Gastrocnemius medialis (tissue), 4 donors: ENCODE data around the gene CSHL1. TPM values are rescaled to one million over a fixed set of nuclear protein-coding genes. Genes with fewer than 3 reads are reported as not detected.
"Not testable (repeated sequence)": the region's sequence is repeated elsewhere in the genome, so short reads cannot be mapped to it uniquely, and the experiment has no call there.

Experiments
- ATAC-seq, 2 donors: fragments of 150-250 bp; one replicate each; pipeline ENCODE4 v1.9.1; 2016
- DNase-seq, 2 donors: peaks; one replicate each; pipeline ENCODE4 v3.0.0-alpha.2; 2019
- H3K27ac ChIP-seq, 4 donors: fragments of 200-600 bp; sonication (generic); 1 replicate in 1 of 4; 2 replicates in 3 of 4; pipeline ENCODE4 v1.5.1; 2016 to 2018; ENCODE audit warnings: mild to moderate bottlenecking in 2 of 4, moderate library complexity in 1 of 4
- H3K27me3 ChIP-seq, 3 donors: fragments of 200-600 bp; sonication (generic) in 2 of 3; 1 replicate in 1 of 3; 2 replicates in 2 of 3; pipeline versions ENCODE4 v1.5.1 to v1.6.0; 2016 to 2019; ENCODE audit warnings: mild to moderate bottlenecking in 1 of 3, moderate library complexity in 1 of 3
- H3K36me3 ChIP-seq, 2 donors: fragments of 200-600 bp; sonication (generic) in 1 of 2; one replicate each; pipeline ENCODE4 v1.5.1; 2017 to 2018
- H3K4me1 ChIP-seq, 2 donors: fragments of 200-600 bp; sonication (generic) in 1 of 2; one replicate each; pipeline ENCODE4 v1.5.1; 2016 to 2017; ENCODE audit warnings: mild to moderate bottlenecking in 2 of 2
- H3K4me3 ChIP-seq, 4 donors: fragments of 200-600 bp; sonication (generic) in 3 of 4; 1 replicate in 1 of 4; 2 replicates in 3 of 4; pipeline ENCODE4 v1.5.1; 2016 to 2019; ENCODE audit warnings: mild to moderate bottlenecking in 2 of 4
- H3K9me3 ChIP-seq, 3 donors: fragments of 200-600 bp; sonication (generic) in 2 of 3; 1 replicate in 1 of 3; 2 replicates in 2 of 3; pipeline ENCODE4 v1.5.1; 2016 to 2019
- POLR2A ChIP-seq, 2 donors: fragments of 450-650 bp; IDR thresholded peaks; one replicate each; pipeline ENCODE4 v1.6.1; 2017; ENCODE audit warnings: antibody characterized with exemption in 2 of 2, mild to moderate bottlenecking in 2 of 2, moderate library complexity in 2 of 2
- in situ Hi-C, 4 donors: fragments of 200-750 bp; cut with MboI; loops; one replicate each; pipeline versions ENCODE4 v1.15.0 to v1.8.0; 2017; ENCODE audit warnings: low sequenced_read_pairs in 4 of 4
- intact Hi-C: fragments of 100-400 bp; cut with DNase I; formaldehyde crosslinking; loops from one replicate; pipeline ENCODE4 v1.15.1; 2023; ENCODE audit warnings: low total_unique reads
- total RNA-seq, 4 donors: library from RNA; depleted of rRNA; stranded (reverse); fragments of >200 nt; gene quantifications; one replicate each; pipeline versions ENCODE4 v1.1.0 to v1.2.3, GENCODE V29; 2016
- TF ChIP-seq, protein P1 (sequence below), 5 experiments: fragments of 450-650 bp in 3 of 5; fragments of 200-600 bp in 2 of 5; sonication (generic) in 2 of 5; IDR thresholded peaks in 4 of 5; conservative IDR thresholded peaks in 1 of 5; 1 replicate in 4 of 5; 2 replicates in 1 of 5; pipeline ENCODE4 v1.5.1; 2016 to 2019; ENCODE audit warnings: antibody characterized with exemption in 5 of 5, mild to moderate bottlenecking in 3 of 5, moderate library complexity in 3 of 5

CSHL1 gene
- total RNA-seq, 4 donors from 2014 or later: not detected

DNA sequence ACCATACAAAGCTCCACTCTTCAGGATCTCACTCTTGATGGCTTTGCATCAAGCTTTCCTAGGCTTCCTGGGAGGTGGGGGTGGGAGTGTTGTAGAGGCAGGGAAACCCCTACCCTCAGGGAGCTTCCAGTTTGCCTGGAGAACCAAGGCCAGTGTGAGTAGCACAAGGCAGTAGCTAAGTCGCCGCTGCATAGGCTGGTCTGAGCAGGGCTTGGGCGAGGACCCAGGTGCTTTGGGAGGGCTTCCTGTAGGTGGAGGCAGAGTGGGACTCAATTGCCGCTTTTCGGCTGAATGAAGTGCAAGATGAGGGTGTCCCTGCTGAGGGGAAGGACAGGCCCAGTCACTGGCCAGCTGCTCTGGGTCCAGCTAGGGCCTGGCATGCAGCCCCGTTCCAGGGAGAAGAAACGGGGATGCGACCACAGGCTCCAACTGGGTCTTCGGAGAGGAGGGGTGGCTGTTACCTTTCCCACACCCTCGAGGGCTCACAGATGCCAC is 17.2 kb upstream of the CSHL1 start:
- H3K36me3 ChIP-seq: no peaks in the 10 kb centered on the region
- ATAC-seq: no peak
- no peak for DNase-seq
- H3K9me3 ChIP-seq: no peaks in the 10 kb centered on the region
- H3K27ac ChIP-seq: no peak overlapping the region
- H3K27me3 ChIP-seq: no peaks in the 10 kb centered on the region
- peaks cover 13 to 21% of the 10 kb centered on the region in 2 donors for H3K4me1 ChIP-seq
- in situ Hi-C loops: loop anchor here in 2 of 4 donors (10.0 kb wide), 2 partner anchors 87 to 97 kb away; partner anchors contain the start of gene ICAM2 (in 1 of the 2)
- TF ChIP-seq, protein P1, sequence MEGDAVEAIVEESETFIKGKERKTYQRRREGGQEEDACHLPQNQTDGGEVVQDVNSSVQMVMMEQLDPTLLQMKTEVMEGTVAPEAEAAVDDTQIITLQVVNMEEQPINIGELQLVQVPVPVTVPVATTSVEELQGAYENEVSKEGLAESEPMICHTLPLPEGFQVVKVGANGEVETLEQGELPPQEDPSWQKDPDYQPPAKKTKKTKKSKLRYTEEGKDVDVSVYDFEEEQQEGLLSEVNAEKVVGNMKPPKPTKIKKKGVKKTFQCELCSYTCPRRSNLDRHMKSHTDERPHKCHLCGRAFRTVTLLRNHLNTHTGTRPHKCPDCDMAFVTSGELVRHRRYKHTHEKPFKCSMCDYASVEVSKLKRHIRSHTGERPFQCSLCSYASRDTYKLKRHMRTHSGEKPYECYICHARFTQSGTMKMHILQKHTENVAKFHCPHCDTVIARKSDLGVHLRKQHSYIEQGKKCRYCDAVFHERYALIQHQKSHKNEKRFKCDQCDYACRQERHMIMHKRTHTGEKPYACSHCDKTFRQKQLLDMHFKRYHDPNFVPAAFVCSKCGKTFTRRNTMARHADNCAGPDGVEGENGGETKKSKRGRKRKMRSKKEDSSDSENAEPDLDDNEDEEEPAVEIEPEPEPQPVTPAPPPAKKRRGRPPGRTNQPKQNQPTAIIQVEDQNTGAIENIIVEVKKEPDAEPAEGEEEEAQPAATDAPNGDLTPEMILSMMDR (IDR thresholded peaks at IDR 0.05 in 4 of 5, conservative IDR thresholded peaks at IDR 0.05 in 1 of 5): no peak
- TF ChIP-seq POLR2A (IDR thresholded peaks at IDR 0.05): no peak
- no peak overlapping the region for H3K4me3 ChIP-seq
- intact Hi-C loops: no loop called here

DNA sequence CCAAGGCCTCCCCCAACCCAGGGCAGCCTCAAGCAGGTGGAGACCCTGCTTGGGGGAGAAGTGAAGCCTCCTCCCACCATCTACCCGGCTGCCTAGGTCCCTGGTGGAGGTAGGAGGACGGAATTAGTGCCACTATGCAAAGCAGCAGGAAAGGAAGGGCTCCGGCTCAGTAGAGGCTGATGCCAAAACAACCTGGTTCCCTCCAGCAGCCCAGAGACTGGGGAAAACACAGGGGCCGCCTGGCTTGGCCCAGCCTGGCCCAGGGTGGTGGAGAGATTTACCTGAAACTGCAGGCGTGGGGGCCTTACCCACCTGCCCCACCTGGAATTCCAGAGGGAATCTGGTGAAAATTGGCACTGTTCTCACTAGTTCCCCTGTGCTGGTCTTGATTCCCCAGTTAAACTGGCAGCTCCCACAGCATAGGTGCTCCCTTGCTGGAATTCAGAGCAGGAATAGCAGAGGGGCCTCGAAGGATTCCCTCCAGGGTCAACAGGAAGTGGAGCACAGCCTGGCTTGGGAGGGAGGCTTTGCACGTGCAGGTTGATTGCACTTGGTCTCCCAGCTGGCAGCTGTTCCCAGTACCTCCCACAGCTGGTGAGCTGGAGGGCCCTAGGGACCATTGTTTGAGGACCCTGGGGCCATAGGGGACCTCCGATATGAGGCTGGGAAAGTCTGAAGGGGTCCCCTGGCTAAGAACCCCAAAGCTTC is 16.6 kb upstream of the CSHL1 start:
- H3K27ac ChIP-seq: no peak overlapping the region
- DNase-seq (no peak), ATAC-seq (no peak)
- intact Hi-C loops: no loop called here
- TF ChIP-seq, protein P1 (IDR thresholded peaks at IDR 0.05 in 4 of 5, conservative IDR thresholded peaks at IDR 0.05 in 1 of 5): no peak
- no peak for TF ChIP-seq POLR2A (IDR thresholded peaks at IDR 0.05)
- no peaks in the 10 kb centered on the region for H3K36me3 ChIP-seq
- H3K27me3 ChIP-seq: no peaks in the 10 kb centered on the region
- H3K4me1 ChIP-seq: peaks cover 13 to 21% of the 10 kb centered on the region in 2 donors
- H3K4me3 ChIP-seq: no peak overlapping the region
- H3K9me3 ChIP-seq: no peaks in the 10 kb centered on the region
- in situ Hi-C loops: loop anchor here in 2 of 4 donors (10.0 kb wide), 2 partner anchors 87 to 97 kb away; partner anchors contain the start of gene ICAM2 (in 1 of the 2)

DNA sequence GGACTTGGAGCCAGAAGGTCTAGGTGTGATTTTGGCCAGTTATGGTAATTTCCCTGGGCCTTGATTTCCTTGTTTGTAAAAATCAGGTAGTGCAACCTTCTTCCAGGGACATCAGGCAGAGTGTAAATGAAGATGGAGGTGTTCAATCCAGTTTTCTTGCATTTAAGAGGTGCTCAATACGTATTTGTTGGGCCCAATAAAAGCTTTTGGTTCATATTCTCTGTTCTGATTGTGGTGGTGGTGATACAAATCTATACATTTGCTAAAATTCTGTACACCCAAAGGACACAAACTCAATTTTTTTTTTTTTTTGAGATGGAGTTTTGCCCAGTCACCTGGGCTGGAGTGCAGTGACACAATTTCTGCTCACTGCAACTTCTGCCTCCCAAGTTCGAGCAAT is 15.1 kb upstream of the CSHL1 start:
- TF ChIP-seq, protein P1 (IDR thresholded peaks at IDR 0.05 in 4 of 5, conservative IDR thresholded peaks at IDR 0.05 in 1 of 5): no peak
- Histone ChIP-seq H3K4me1 (peaks cover 12 to 15% of the 10 kb centered on the region in 2 donors), H3K27ac (no peak overlapping the region), H3K36me3 (no peaks in the 10 kb centered on the region), H3K4me3 (no peak overlapping the region), H3K27me3 (no peaks in the 10 kb centered on the region), H3K9me3 (no peaks in the 10 kb centered on the region)
- intact Hi-C loops: no loop called here
- ATAC-seq (no peak), DNase-seq (no peak)
- in situ Hi-C loops: loop anchor here in 2 of 4 donors (10.0 kb wide), 2 partner anchors 89 to 99 kb away; partner anchors contain the start of gene ICAM2 (in 1 of the 2)

- peaks cover 7 to 10% of the 10 kb centered on the region in 2 donors for H3K4me1 ChIP-seq
- TF ChIP-seq, protein P1 (IDR thresholded peaks at IDR 0.05 in 4 of 5, conservative IDR thresholded peaks at IDR 0.05 in 1 of 5): no peak
- no peak for TF ChIP-seq POLR2A (IDR thresholded peaks at IDR 0.05)
- no peaks in the 10 kb centered on the region for H3K36me3 ChIP-seq
- H3K27me3 ChIP-seq: no peaks in the 10 kb centered on the region
- ATAC-seq: no peak
- no peaks in the 10 kb centered on the region for H3K9me3 ChIP-seq
- H3K27ac ChIP-seq: no peak overlapping the region
- intact Hi-C loops: no loop called here
- no peak overlapping the region for H3K4me3 ChIP-seq
- in situ Hi-C loops: loop anchor here in 2 of 4 donors (10.0 kb wide), 2 partner anchors 89 to 99 kb away; partner anchors contain the start of gene ICAM2 (in 1 of the 2)
- DNase-seq: no peak
Measured at GRCh38 chr17:63925615-63926014, 14.6 kb upstream of the CSHL1 start.

- H3K4me3 ChIP-seq, H3K36me3 ChIP-seq, H3K27ac ChIP-seq, H3K4me1 ChIP-seq, intact Hi-C loops, H3K9me3 ChIP-seq, DNase-seq, H3K27me3 ChIP-seq, ATAC-seq: not testable (repeated sequence)
- in situ Hi-C loops: loop anchor here (10.0 to 25.0 kb wide), 5 partner anchors 92 to 515 kb away; partner anchors contain the start of genes ERN1 (in 2 of the 4), ICAM2 (in 1 of the 4) and MILR1 (in 1 of the 4)
Measured at GRCh38 chr17:63922402-63922801, 11.3 kb upstream of the CSHL1 start.

GRCh38 chr17:63920779-63921178 is 9.7 kb upstream of the CSHL1 start:
- DNase-seq, H3K27me3 ChIP-seq, H3K36me3 ChIP-seq, H3K27ac ChIP-seq, H3K4me3 ChIP-seq, H3K4me1 ChIP-seq, H3K9me3 ChIP-seq, intact Hi-C loops, ATAC-seq: not testable (repeated sequence)
- in situ Hi-C loops: loop anchor here (10.0 to 25.0 kb wide), 5 partner anchors 94 to 517 kb away; partner anchors contain the start of genes ERN1 (in 2 of the 4), ICAM2 (in 1 of the 4) and MILR1 (in 1 of the 4)

DNA sequence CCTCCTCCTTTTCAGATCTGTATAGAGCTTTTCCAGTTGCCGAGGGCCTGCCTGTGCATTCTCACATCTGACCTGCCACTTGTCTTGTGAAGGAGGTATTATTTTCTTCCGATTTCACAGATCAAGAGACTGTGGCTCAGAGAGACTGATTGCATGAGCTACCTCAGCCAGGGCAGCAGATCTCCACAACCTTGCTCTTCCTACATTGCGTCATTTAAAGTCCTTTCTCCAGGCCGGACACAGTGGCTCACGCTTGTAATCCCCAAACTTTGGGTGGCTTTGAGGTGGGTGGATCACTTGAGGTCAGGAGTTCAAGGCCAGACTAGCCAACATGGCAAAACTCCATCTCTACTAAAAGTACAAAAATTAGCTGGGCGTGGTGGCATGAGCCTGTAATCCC is 9.0 kb upstream of the CSHL1 start:
- H3K27ac ChIP-seq, H3K4me3 ChIP-seq, H3K4me1 ChIP-seq, DNase-seq, H3K27me3 ChIP-seq, intact Hi-C loops, H3K9me3 ChIP-seq, H3K36me3 ChIP-seq, ATAC-seq: not testable (repeated sequence)
- in situ Hi-C loops: loop anchor here (10.0 to 25.0 kb wide), 5 partner anchors 95 to 517 kb away; partner anchors contain the start of genes ERN1 (in 2 of the 4), ICAM2 (in 1 of the 4) and MILR1 (in 1 of the 4)
